GM10266 (cell line): ENCODE results near the gene ZFP64.

Experiments
- DNase-seq: peaks from one replicate; pipeline ENCODE4 v3.0.0; 2012; ENCODE audit errors: extremely low spot score
- TF ChIP-seq, protein P1 (sequence below): IDR thresholded peaks from 2 replicates; pipeline ENCODE4 v1.5.1; 2012; ENCODE audit warnings: mild to moderate bottlenecking, low read depth; ENCODE audit not compliant: control insufficient read depth, insufficient read depth; ENCODE audit errors: missing control alignments

The ZFP64 gene

DNA sequence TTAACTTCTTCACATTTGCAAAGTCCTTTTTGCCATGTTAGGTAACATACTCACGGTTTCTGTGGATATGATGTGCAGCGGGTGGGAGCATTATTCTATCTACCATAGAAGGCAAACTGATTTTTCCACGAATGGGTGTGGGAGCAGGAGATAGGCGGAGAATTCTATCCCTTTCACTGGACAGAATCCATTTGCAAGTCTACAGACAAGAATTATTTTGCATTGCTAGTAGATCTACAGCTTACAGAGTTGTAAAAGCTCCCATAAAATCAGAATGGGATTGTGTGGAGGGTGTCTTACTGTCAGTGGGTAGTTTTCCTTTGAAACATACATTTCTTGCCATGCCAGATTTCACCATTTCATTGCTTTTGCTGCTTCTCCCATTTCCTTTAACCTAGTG is 22.4 kb upstream of the ZFP64 start:
- TF ChIP-seq, protein P1, sequence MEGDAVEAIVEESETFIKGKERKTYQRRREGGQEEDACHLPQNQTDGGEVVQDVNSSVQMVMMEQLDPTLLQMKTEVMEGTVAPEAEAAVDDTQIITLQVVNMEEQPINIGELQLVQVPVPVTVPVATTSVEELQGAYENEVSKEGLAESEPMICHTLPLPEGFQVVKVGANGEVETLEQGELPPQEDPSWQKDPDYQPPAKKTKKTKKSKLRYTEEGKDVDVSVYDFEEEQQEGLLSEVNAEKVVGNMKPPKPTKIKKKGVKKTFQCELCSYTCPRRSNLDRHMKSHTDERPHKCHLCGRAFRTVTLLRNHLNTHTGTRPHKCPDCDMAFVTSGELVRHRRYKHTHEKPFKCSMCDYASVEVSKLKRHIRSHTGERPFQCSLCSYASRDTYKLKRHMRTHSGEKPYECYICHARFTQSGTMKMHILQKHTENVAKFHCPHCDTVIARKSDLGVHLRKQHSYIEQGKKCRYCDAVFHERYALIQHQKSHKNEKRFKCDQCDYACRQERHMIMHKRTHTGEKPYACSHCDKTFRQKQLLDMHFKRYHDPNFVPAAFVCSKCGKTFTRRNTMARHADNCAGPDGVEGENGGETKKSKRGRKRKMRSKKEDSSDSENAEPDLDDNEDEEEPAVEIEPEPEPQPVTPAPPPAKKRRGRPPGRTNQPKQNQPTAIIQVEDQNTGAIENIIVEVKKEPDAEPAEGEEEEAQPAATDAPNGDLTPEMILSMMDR: no peak
- no peak for DNase-seq

DNA sequence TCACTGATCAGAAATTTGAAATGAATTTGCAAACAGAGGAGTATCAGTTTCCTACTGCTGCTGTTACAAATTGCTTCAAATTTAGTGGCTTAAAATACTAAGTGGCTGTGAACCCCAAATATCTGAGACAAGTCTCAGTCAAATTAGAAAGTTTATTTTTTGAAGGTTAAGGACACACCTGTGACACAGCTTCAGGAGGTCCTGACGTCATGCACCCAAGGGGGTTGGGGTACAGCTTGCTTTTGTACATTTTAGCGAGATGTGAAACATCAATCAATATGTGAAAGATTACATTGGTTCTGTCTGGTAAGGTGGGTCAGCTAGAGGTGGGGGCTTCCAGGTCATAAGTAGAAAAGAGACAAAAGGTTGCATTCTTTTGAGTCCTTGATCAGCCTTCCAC is 21.4 kb upstream of the ZFP64 start:
- DNase-seq: no peak
- TF ChIP-seq, protein P1: no peak

DNA sequence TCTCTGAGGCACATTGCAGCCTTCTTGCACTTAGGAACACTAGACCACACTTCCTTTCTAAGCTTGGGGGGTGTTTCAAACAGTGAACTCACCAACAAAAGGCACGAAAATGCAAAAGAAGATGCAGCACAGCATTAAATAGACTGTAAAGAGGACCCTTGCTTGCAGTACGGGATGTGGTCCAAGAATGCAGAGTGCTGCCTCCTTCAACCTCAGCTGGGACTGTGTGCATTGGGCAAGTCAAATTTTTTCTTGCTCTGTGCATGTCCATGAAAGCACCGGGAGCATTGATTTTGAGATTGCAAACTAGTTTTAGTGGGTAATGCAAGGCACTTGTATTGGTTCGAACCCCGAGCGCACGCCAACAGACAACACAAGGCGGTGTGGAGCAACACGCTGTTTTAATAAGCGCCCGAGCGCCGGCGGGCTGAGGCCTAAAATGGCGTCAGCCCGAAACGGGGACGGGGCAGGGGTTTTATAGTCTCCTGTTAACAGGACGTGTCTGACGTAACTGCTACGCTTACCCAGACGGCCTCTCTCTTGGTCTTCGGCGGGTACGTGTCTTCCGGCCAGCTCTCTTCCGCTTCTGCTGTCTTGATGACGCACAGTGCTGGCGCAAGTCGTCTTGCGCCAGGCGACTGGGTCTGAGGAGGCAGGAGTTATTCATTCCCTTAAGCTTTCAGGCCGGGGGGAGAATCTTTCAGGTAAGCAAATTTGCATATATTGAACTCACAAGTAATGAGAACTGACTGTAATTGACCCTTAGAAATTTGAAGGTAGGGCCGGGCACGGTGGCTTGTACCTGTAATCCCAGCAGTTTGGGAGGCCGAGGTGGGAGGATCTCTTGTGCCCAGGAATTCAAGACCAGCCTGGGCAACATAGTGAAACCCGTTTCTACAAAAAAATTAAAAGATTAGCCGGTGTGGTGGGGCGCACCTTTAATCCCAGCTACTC is 18.7 kb upstream of the ZFP64 start:
- TF ChIP-seq, protein P1: no peak
- no peak for DNase-seq

DNA sequence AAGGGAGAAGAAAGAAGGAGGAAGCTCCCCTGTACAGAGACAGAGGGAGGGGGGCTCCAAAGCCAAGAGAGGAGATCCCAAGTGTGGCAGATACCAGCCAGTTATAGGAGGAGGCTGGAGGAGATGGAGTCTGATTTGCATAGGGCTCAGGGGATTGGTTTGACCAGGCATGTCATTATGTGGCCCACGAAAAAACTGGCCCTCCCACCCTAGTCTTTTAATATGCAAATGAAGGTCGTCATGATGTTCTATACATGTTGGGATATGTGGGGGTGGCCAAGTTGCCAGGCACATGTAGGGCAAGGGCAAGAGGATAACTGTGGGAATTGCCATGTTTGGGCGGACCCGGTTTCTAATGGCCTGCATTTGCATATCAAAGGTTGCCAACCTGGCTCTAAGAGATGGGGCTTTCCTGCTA is 17.6 kb upstream of the ZFP64 start:
- DNase-seq: no peak
- TF ChIP-seq, protein P1: no peak

DNA sequence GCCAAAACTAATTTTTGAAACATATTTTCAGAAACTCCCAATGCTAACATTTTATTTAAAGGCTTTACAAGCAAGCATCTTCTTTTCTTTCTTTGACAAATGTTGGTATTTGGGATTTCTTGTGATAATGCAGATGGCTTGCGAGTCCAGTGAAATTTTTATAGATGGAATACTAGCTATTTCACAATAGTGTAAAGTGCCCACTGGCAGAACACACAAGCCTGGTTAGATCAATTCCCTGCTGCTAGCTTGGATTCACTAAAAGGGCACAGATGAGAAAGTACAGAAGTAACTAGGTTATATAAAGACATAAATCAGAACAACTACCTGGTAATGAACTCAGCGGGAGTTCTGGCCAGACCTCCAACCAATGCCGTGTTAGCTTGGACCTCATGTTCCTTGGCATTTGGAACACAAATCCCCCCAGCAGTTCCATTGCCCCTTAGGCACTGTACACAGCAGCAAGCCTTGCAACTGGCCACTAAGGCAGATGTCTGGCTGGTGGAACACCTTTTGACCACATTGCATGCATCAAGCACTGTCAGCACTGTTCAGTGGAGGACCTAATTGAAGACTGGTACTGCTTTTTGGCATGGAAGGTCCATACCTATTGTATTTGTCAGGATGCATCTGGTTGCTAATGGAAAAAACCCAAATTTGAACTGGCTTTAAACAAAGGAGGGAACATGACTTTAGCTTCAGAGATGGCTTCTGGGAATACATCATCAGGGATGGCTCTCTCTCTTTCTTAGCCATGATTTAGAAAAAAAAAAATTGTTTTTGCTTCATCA is 15.6 kb upstream of the ZFP64 start:
- TF ChIP-seq, protein P1: no peak
- no peak for DNase-seq

DNA sequence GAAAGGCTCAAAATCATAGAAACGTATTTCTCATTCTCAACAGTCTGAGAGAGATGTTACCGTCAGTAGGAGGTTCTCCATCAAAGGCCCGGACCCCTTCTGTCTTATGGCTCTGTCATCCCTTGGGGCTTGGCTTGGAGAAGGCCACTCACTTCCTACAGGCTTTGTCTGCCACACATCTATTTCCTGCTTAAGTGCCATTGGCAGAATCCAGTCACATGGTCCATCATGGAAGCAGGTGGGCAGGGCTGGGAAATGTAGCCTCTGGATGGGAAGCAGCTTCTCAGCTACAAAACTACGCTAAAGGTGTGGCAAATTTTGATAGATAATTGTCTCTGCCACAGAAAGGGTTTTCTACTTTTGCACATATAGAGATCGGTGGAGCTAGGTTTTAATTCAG is 12.6 kb upstream of the ZFP64 start:
- no peak for DNase-seq
- TF ChIP-seq, protein P1: no peak

DNA sequence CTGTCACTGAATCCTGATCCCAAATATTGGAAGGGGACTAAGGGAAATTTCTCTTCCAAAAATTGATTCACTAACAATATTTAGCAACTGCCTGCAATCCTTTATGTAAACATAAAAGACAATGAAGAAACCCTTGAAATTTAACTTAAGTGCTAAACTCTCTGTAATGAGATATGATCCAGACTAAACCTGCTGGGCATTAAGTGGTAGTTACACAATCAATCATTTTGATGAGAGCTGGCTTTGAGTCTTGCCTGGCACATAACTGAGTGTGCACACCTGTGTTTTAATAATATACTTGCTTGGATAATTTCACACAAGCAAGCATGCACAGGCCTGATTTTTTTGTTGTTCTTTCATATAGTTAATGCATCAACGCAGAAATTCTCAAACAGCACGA is 9.8 kb upstream of the ZFP64 start:
- TF ChIP-seq, protein P1: no peak
- no peak for DNase-seq
